ENCODE measurements around the gene KRTAP10-12. TPM values are rescaled to one million over a fixed set of nuclear protein-coding genes. Genes with fewer than 3 reads are reported as not detected.

Gene KRTAP10-12
- total and polyA plus RNA-seq, 10 of the 15 experiments (the other 5 are each of a cell fraction or from before 2014, with no cell fraction given) = not detected

DNA sequence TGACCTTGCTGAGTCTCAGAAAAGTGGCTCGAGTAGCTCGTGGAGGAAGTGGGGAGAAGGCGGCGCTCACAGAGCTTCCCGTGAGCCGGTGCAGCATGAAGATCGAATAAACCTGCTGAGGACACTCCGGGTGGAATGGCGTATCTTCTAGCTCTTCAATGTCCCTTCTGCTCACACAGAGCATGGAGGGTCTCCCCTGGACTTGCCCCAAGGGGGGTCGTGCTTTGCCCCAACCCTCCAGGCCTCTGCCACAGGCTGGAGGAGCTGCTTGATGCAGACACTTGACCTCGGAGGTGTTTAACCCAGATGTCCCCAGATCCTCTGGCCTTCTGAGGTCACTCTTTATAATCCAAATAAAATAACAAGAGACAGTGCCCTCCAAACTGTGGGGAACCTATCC lies 2.2 kb upstream of the KRTAP10-12 start:
- Histone ChIP-seq H3K4me3 (no peak overlapping the region), H3K9ac (ENCODE audit: control insufficient read depth, insufficient read depth, low read length) (no peak overlapping the region), H3K27ac (ENCODE audit: control insufficient read depth, insufficient read depth) (no peak overlapping the region), H3K79me2 (ENCODE audit: control insufficient read depth, insufficient read depth, low read length) (no peaks in the 10 kb centered on the region), H3K27me3 (replicated peaks in 1 of 2; ENCODE audit: control insufficient read depth in 2 of 2, insufficient read depth in 2 of 2, low read length in 1 of 2) (peaks cover 0 to 3% of the 10 kb centered on the region in 2 experiments; a peak in 2 of 4 replicates), H3K9me3 (replicated peaks; ENCODE audit: control insufficient read depth, insufficient read depth, low read length) (peaks cover 1% of the 10 kb centered on the region; the same call in 2 of the 3 replicates), H3K4me1 (ENCODE audit: control insufficient read depth, insufficient read depth, low read length) (no peaks in the 10 kb centered on the region), H4K20me1 (ENCODE audit: control insufficient read depth, insufficient read depth) (no peaks in the 10 kb centered on the region), H3K4me2 (ENCODE audit: control insufficient read depth, insufficient read depth) (no peak overlapping the region), H3K36me3 (ENCODE audit: control insufficient read depth in 2 of 2, insufficient read depth in 2 of 2, low read length in 1 of 2) (no peaks in the 10 kb centered on the region), H2AFZ (ENCODE audit: control insufficient read depth, low read depth, low read length) (no peak overlapping the region)
- SMC1A ChIA-PET (ENCODE audit: uncharacterized antibody, unreplicated experiment) = no interaction called here
- WGBS (ENCODE audit: insufficient coverage, insufficient replicate concordance, low lambda C conversion rate, missing lambda C conversion rate) = 34% methylated on average over 11 of the region's 11 CpGs
- RAD21 ChIA-PET (ENCODE audit: unreplicated experiment) = no interaction called here
- no TSS peak for BruUV-seq (replicated peaks)
- ATAC-seq (no peak), FAIRE-seq (no peak), DNase-seq (ENCODE audit: low read depth, low spot score) (no peak)
- CTCF ChIA-PET = no interaction called here
- intact Hi-C loops (cut with micrococcal nuclease; ENCODE audit: unreplicated experiment) (no loop called here), in situ Hi-C loops (cut with MboI) (no loop called here)
- POLR2A ChIA-PET = no interaction called here
- TF ChIP-seq CHD4 (IDR thresholded peaks at IDR 0.05) = no peak
- TF ChIP-seq CEBPB (IDR thresholded peaks at IDR 0.05; ENCODE audit: borderline replicate concordance in 1 of 2, low read depth in 2 of 2, low read length in 2 of 2) = no peak
- no peak for TF ChIP-seq ZNF687 (IDR thresholded peaks at IDR 0.05)
- TF ChIP-seq, protein P1, sequence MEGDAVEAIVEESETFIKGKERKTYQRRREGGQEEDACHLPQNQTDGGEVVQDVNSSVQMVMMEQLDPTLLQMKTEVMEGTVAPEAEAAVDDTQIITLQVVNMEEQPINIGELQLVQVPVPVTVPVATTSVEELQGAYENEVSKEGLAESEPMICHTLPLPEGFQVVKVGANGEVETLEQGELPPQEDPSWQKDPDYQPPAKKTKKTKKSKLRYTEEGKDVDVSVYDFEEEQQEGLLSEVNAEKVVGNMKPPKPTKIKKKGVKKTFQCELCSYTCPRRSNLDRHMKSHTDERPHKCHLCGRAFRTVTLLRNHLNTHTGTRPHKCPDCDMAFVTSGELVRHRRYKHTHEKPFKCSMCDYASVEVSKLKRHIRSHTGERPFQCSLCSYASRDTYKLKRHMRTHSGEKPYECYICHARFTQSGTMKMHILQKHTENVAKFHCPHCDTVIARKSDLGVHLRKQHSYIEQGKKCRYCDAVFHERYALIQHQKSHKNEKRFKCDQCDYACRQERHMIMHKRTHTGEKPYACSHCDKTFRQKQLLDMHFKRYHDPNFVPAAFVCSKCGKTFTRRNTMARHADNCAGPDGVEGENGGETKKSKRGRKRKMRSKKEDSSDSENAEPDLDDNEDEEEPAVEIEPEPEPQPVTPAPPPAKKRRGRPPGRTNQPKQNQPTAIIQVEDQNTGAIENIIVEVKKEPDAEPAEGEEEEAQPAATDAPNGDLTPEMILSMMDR (IDR thresholded peaks at IDR 0.05 in 2 of 3, conservative IDR thresholded peaks at IDR 0.05 in 1 of 3; ENCODE audit: control insufficient read depth in 2 of 3, extremely low read depth in 1 of 3, insufficient read depth in 1 of 3, low read depth in 3 of 3, low read length in 3 of 3) = no peak
- TF ChIP-seq, protein P2, sequence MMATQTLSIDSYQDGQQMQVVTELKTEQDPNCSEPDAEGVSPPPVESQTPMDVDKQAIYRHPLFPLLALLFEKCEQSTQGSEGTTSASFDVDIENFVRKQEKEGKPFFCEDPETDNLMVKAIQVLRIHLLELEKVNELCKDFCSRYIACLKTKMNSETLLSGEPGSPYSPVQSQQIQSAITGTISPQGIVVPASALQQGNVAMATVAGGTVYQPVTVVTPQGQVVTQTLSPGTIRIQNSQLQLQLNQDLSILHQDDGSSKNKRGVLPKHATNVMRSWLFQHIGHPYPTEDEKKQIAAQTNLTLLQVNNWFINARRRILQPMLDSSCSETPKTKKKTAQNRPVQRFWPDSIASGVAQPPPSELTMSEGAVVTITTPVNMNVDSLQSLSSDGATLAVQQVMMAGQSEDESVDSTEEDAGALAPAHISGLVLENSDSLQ (IDR thresholded peaks at IDR 0.05) = no peak
- TF ChIP-seq MYC (IDR thresholded peaks at IDR 0.05; ENCODE audit: insufficient read depth, insufficient read length, insufficient replicate concordance, low read length, severe bottlenecking) = no peak
- TF ChIP-seq POLR2AphosphoS2 (IDR thresholded peaks at IDR 0.05; ENCODE audit: low read depth, low read length) = no peak
- TF ChIP-seq ZBTB11 (CRISPR knock-in tag; IDR thresholded peaks at IDR 0.05) = no peak
- TF ChIP-seq HDAC6 (IDR thresholded peaks at IDR 0.05; ENCODE audit: unreplicated experiment) = no peak
